Pancreas (tissue), 10 donors: ENCODE measurements around the gene GYPE. TPM values are rescaled to one million over a fixed set of nuclear protein-coding genes. Genes with fewer than 3 reads are reported as not detected.
"Not testable (repeated sequence)": the region's sequence is repeated elsewhere in the genome, so short reads cannot be mapped to it uniquely, and the experiment has no call there.

Experiments
- ATAC-seq, 4 donors: fragments of 200-7000 bp; cut with Tn5 transposase; one replicate each; pipeline versions ENCODE4 v1.8.0 to v1.9.1; 2020; ENCODE audit warnings: mild to moderate bottlenecking in 4 of 4, moderate library complexity in 4 of 4
- DNase-seq, 6 donors: peaks; one replicate each; pipeline ENCODE4 v3.0.0-alpha.2; 2020
- FAIRE-seq: peaks from 2 replicates; lab custom pipeline; 2012; peaks lifted over from hg19 to GRCh38; lab: Jason Lieb, UNC
- H3K27ac ChIP-seq, 4 donors: fragments of 200-600 bp; sonication (generic); 1 replicate in 3 of 4; 2 replicates in 1 of 4; pipeline versions ENCODE4 v1.5.0 to v1.8.0; 2020
- H3K27me3 ChIP-seq, 4 donors: fragments of 200-600 bp; one replicate each; pipeline ENCODE4 v1.8.0; 2021
- H3K36me3 ChIP-seq, 3 donors: fragments of 200-600 bp; sonication (generic) in 1 of 3; one replicate each; pipeline versions ENCODE4 v1.5.0 to v1.8.0; 2020 to 2021
- H3K4me1 ChIP-seq, 3 donors: fragments of 200-600 bp; one replicate each; pipeline ENCODE4 v1.8.0; 2021
- H3K4me3 ChIP-seq, 4 donors: fragments of 200-600 bp; sonication (generic) in 2 of 4; one replicate each; pipeline versions ENCODE4 v1.5.0 to v1.8.0; 2020 to 2021
- H3K9me3 ChIP-seq, 4 donors: fragments of 200-600 bp; one replicate each; pipeline ENCODE4 v1.8.0; 2021
- CTCF ChIP-seq, 4 donors: fragments of 200-600 bp; sonication (generic) in 3 of 4; IDR thresholded peaks; one replicate each; pipeline versions ENCODE4 v1.5.0 to v1.8.0; 2021; ENCODE audit warnings: antibody characterized with exemption in 4 of 4
- WGBS, 2 donors: extraction: QIAGEN DNeasy Blood & Tissue Kit; methylation state at CpG; one replicate each; pipeline ENCODE4 v1.1.7; 2013; 5-methylcytosine and 5-hydroxymethylcytosine counted together
- intact Hi-C, 3 donors: fragments of 100-400 bp; cut with DNase I; formaldehyde crosslinking; loops; one replicate each; pipeline versions ENCODE4 v1.11.1 to v1.14.2; 2022
- polyA plus RNA-seq, 2 donors: library from polyadenylated mRNA; stranded (reverse); fragments of 200-250 nt; gene quantifications; one replicate each; pipeline ENCODE4 v1.2.3, GENCODE V29; 2013
- total RNA-seq, 6 donors: library from RNA; stranded (reverse); fragmentation: NEBNext Ultra II Directional in 4 of 6; extraction: Animal tissue kit (Norgen Biotek cat#: 25700) in 4 of 6; gene quantifications; one replicate each; pipeline versions ENCODE4 v1.2.1 to v1.2.4, GENCODE V29; 2021 to 2023
- donor health status: healthy with polysubstance abuse.
- donor health status: DM: no; HTN: no; CAD: no; lungs with moderate emphysema.
- donor health status: DM: no; HTN: no; CAD: no.
- donor health status: control.
- donor health status: control.
- donor health status: Bipolar disorder and iron deficiency.
- donor health status: DM: yes; HTN: yes; CAD: no.
- donor health status: DM: no; HTN: no; CAD: no.
- donor health status: DM: no; HTN: no; CAD: no.
- donor health status: DM: yes; HTN: yes; CAD: no.

Gene GYPE
- total RNA-seq (under 1 TPM in 5 of 6 donors, not detected in 1; 0.09 to 0.28 (median 0.14) TPM), polyA plus RNA-seq (under 1 TPM in 1 of 2 donors, not detected in 1; 0.31 TPM)

GRCh38 chr4:143905440-143905839 lies at the start of gene GYPE:
Gene GYPE, minus strand, starts transcription at chr4:143905559. Its CDS starts 52 bp downstream, at chr4:143905507.
- H3K4me3 ChIP-seq, DNase-seq, H3K27ac ChIP-seq, H3K36me3 ChIP-seq, H3K9me3 ChIP-seq, H3K4me1 ChIP-seq, H3K27me3 ChIP-seq, ATAC-seq, FAIRE-seq, intact Hi-C loops: not testable (repeated sequence)
- 73 to 78% methylated on average over 2 of the region's 2 CpGs for WGBS, 2 donors

- H3K9me3 ChIP-seq, FAIRE-seq, H3K4me3 ChIP-seq, DNase-seq, intact Hi-C loops, H3K4me1 ChIP-seq, H3K27ac ChIP-seq, H3K27me3 ChIP-seq, ATAC-seq, H3K36me3 ChIP-seq: not testable (repeated sequence)
These were observed 46.2 kb upstream of the GYPE start for GRCh38 chr4:143951458-143951972.

- H3K27me3 ChIP-seq, H3K27ac ChIP-seq, intact Hi-C loops, H3K36me3 ChIP-seq, ATAC-seq, DNase-seq, FAIRE-seq, H3K4me3 ChIP-seq, H3K9me3 ChIP-seq, H3K4me1 ChIP-seq: not testable (repeated sequence)
- 87 to 92% methylated on average over 4 of the region's 4 CpGs for WGBS, 2 donors
These were observed 45.6 kb upstream of the GYPE start for GRCh38 chr4:143950967-143951366.

- FAIRE-seq, ATAC-seq, H3K4me1 ChIP-seq, DNase-seq, intact Hi-C loops, H3K4me3 ChIP-seq, H3K27ac ChIP-seq, H3K9me3 ChIP-seq, H3K36me3 ChIP-seq, H3K27me3 ChIP-seq: not testable (repeated sequence)
- WGBS, 2 donors = 5 to 63% methylated on average over 1 of the region's 1 CpG
These were observed 44.8 kb upstream of the GYPE start for GRCh38 chr4:143950185-143950584.

- H3K27ac ChIP-seq, DNase-seq, H3K27me3 ChIP-seq, ATAC-seq, H3K36me3 ChIP-seq, H3K4me1 ChIP-seq, H3K4me3 ChIP-seq, intact Hi-C loops, H3K9me3 ChIP-seq: not testable (repeated sequence)
- FAIRE-seq = peak; percentile 13
- 50 to 66% methylated on average over 1 of the region's 1 CpG for whole genome bisulfite sequencing, 2 donors
These were observed 42.1 kb upstream of the GYPE start for GRCh38 chr4:143947493-143947892.

GRCh38 chr4:143940708-143941107 lies 35.3 kb upstream of the GYPE start:
- H3K4me3 ChIP-seq, ATAC-seq, H3K36me3 ChIP-seq, DNase-seq, H3K9me3 ChIP-seq, intact Hi-C loops, H3K27me3 ChIP-seq, H3K27ac ChIP-seq, H3K4me1 ChIP-seq, FAIRE-seq: not testable (repeated sequence)
- 83 to 95% methylated on average over 2 of the region's 2 CpGs for WGBS, 2 donors

- no peak for DNase-seq
- no peaks in the 10 kb centered on the region for H3K27me3 ChIP-seq
- no peaks in the 10 kb centered on the region for H3K9me3 ChIP-seq
- TF ChIP-seq CTCF (IDR thresholded peaks at IDR 0.05) = no peak
- H3K36me3 ChIP-seq = no peaks in the 10 kb centered on the region
- intact Hi-C loops = no loop called here
- no peak overlapping the region for H3K27ac ChIP-seq
- H3K4me1 ChIP-seq = no peaks in the 10 kb centered on the region
- H3K4me3 ChIP-seq = no peak overlapping the region
- WGBS, 2 donors = 96 to 99% methylated on average over 2 of the region's 2 CpGs
- no peak for ATAC-seq
- FAIRE-seq = no peak
These were observed 34.2 kb upstream of the GYPE start for GRCh38 chr4:143939528-143939927.

GRCh38 chr4:143938890-143939289 lies 33.5 kb upstream of the GYPE start:
- ATAC-seq, FAIRE-seq, H3K4me1 ChIP-seq, H3K36me3 ChIP-seq, H3K27me3 ChIP-seq, DNase-seq, H3K9me3 ChIP-seq, H3K27ac ChIP-seq, H3K4me3 ChIP-seq, intact Hi-C loops: not testable (repeated sequence)
- 54 to 55% methylated on average over 4 of the region's 4 CpGs for WGBS, 2 donors
